ENCODE results near the gene TRAF3.

Gene TRAF3

GRCh38 chr14:102955636-102956408 is 178.6 kb downstream of the TRAF3 start:
- no peak for DNase-seq (ENCODE audit: low read depth in 3 of 3)

GRCh38 chr14:102957222-102957621 is 180.0 kb downstream of the TRAF3 start:
- no peak for DNase-seq (ENCODE audit: low read depth in 3 of 3)

- no peak for DNase-seq (ENCODE audit: low read depth in 3 of 3)
Observed at GRCh38 chr14:102958461-102958860, 181.2 kb downstream of the TRAF3 start.
